WTC11 (cell line): ENCODE measurements around the gene NFIX.

Source experiments
- ATF1 ChIP-seq: sonication (generic); formaldehyde crosslinking; IDR thresholded peaks from 2 replicates; pipeline ENCODE4 v1.8.1; 2023; ENCODE audit warnings: mild to moderate bottlenecking, moderate library complexity, missing genetic modification reagents
- NFYB ChIP-seq: sonication (generic); formaldehyde crosslinking; conservative IDR thresholded peaks from 2 replicates; pipeline ENCODE4 v1.8.0; 2022; ENCODE audit warnings: low read depth, missing genetic modification reagents
- SOX15 ChIP-seq: fragments of 250-450 bp; sonication (Bioruptor Pico); IDR thresholded peaks from 2 replicates; pipeline ENCODE4 v1.9.0; 2021; ENCODE audit warnings: mild to moderate bottlenecking
- TF ChIP-seq, protein P1 (sequence below): sonication (generic); formaldehyde crosslinking; IDR thresholded peaks from 2 replicates; pipeline ENCODE4 v1.8.0; 2023; ENCODE audit warnings: missing genetic modification reagents, mild to moderate bottlenecking, borderline replicate concordance
- TF ChIP-seq, protein P2 (sequence below): fragments of 200-600 bp; IDR thresholded peaks from 2 replicates; pipeline ENCODE4 v1.8.0; 2022; ENCODE audit warnings: antibody characterized with exemption
- TF ChIP-seq, protein P3 (sequence below): sonication (generic); formaldehyde crosslinking; IDR thresholded peaks from 2 replicates; pipeline ENCODE4 v1.8.1; 2023; ENCODE audit warnings: mild to moderate bottlenecking, moderate library complexity, missing genetic modification reagents
- TF ChIP-seq, protein P4 (sequence below): sonication (generic); formaldehyde crosslinking; IDR thresholded peaks from 2 replicates; pipeline ENCODE4 v1.8.1; 2022; ENCODE audit warnings: low read depth, mild to moderate bottlenecking, moderate library complexity, missing genetic modification reagents, borderline replicate concordance

DNA sequence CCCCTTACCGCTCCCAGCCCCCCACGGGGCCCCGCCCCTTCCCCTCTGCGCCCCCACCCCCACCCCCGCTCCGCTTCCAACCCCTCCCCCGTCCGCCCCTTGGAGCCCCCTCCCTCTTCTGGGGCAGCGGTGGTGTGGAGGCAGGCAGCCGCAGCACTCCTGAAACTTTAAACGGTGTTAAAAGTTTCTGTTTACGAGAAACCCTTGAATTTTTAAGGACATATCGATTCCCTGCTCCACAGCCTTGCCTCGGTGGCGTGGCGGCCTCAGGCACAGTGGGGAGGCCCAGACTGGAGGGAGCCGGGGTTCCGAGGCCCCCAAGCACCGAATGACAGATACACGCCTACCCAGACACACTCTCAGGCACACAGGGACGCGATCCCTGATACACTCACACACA lies 4.8 kb upstream of the NFIX start:
- TF ChIP-seq, protein P1, sequence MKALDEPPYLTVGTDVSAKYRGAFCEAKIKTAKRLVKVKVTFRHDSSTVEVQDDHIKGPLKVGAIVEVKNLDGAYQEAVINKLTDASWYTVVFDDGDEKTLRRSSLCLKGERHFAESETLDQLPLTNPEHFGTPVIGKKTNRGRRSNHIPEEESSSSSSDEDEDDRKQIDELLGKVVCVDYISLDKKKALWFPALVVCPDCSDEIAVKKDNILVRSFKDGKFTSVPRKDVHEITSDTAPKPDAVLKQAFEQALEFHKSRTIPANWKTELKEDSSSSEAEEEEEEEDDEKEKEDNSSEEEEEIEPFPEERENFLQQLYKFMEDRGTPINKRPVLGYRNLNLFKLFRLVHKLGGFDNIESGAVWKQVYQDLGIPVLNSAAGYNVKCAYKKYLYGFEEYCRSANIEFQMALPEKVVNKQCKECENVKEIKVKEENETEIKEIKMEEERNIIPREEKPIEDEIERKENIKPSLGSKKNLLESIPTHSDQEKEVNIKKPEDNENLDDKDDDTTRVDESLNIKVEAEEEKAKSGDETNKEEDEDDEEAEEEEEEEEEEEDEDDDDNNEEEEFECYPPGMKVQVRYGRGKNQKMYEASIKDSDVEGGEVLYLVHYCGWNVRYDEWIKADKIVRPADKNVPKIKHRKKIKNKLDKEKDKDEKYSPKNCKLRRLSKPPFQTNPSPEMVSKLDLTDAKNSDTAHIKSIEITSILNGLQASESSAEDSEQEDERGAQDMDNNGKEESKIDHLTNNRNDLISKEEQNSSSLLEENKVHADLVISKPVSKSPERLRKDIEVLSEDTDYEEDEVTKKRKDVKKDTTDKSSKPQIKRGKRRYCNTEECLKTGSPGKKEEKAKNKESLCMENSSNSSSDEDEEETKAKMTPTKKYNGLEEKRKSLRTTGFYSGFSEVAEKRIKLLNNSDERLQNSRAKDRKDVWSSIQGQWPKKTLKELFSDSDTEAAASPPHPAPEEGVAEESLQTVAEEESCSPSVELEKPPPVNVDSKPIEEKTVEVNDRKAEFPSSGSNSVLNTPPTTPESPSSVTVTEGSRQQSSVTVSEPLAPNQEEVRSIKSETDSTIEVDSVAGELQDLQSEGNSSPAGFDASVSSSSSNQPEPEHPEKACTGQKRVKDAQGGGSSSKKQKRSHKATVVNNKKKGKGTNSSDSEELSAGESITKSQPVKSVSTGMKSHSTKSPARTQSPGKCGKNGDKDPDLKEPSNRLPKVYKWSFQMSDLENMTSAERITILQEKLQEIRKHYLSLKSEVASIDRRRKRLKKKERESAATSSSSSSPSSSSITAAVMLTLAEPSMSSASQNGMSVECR (CRISPR knock-in tag): no peak
- TF ChIP-seq, protein P2, sequence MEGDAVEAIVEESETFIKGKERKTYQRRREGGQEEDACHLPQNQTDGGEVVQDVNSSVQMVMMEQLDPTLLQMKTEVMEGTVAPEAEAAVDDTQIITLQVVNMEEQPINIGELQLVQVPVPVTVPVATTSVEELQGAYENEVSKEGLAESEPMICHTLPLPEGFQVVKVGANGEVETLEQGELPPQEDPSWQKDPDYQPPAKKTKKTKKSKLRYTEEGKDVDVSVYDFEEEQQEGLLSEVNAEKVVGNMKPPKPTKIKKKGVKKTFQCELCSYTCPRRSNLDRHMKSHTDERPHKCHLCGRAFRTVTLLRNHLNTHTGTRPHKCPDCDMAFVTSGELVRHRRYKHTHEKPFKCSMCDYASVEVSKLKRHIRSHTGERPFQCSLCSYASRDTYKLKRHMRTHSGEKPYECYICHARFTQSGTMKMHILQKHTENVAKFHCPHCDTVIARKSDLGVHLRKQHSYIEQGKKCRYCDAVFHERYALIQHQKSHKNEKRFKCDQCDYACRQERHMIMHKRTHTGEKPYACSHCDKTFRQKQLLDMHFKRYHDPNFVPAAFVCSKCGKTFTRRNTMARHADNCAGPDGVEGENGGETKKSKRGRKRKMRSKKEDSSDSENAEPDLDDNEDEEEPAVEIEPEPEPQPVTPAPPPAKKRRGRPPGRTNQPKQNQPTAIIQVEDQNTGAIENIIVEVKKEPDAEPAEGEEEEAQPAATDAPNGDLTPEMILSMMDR: no peak
- TF ChIP-seq, protein P3, sequence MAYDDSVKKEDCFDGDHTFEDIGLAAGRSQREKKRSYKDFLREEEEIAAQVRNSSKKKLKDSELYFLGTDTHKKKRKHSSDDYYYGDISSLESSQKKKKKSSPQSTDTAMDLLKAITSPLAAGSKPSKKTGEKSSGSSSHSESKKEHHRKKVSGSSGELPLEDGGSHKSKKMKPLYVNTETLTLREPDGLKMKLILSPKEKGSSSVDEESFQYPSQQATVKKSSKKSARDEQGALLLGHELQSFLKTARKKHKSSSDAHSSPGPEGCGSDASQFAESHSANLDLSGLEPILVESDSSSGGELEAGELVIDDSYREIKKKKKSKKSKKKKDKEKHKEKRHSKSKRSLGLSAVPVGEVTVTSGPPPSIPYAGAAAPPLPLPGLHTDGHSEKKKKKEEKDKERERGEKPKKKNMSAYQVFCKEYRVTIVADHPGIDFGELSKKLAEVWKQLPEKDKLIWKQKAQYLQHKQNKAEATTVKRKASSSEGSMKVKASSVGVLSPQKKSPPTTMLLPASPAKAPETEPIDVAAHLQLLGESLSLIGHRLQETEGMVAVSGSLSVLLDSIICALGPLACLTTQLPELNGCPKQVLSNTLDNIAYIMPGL (CRISPR knock-in tag): no peak
- TF ChIP-seq, protein P4, sequence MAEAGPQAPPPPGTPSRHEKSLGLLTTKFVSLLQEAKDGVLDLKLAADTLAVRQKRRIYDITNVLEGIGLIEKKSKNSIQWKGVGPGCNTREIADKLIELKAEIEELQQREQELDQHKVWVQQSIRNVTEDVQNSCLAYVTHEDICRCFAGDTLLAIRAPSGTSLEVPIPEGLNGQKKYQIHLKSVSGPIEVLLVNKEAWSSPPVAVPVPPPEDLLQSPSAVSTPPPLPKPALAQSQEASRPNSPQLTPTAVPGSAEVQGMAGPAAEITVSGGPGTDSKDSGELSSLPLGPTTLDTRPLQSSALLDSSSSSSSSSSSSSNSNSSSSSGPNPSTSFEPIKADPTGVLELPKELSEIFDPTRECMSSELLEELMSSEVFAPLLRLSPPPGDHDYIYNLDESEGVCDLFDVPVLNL (CRISPR knock-in tag): no peak
- TF ChIP-seq ATF1 (CRISPR knock-in tag) (no peak), SOX15 (CRISPR knock-in tag) (no peak), NFYB (CRISPR knock-in tag) (no peak)
